HG03064 (cell line): Measurements from ENCODE around the gene TMEM17.

Experiments
- ATAC-seq: cut with Tn5 transposase; IDR thresholded peaks from one replicate; pipeline ENCODE4 v1.9.1; 2021; ENCODE audit warnings: low read depth; ENCODE audit not compliant: unreplicated experiment

The TMEM17 gene

GRCh38 chr2:62474176-62474575 is 31.8 kb downstream of the TMEM17 start:
- ATAC-seq = no peak

- no peak for ATAC-seq
These were observed 32.7 kb downstream of the TMEM17 start for GRCh38 chr2:62473246-62473827.

GRCh38 chr2:62472312-62472711 is 33.7 kb downstream of the TMEM17 start:
- no peak for ATAC-seq

- no peak for ATAC-seq
These were observed 34.2 kb downstream of the TMEM17 start for GRCh38 chr2:62471816-62472215.

GRCh38 chr2:62471404-62471803 is 34.6 kb downstream of the TMEM17 start:
- no peak for ATAC-seq

GRCh38 chr2:62469548-62469947 is 36.4 kb downstream of the TMEM17 start:
- no peak for ATAC-seq

GRCh38 chr2:62469114-62469513 is 36.9 kb downstream of the TMEM17 start:
- no peak for ATAC-seq

GRCh38 chr2:62467475-62468321 is 38.3 kb downstream of the TMEM17 start:
- no peak for ATAC-seq

GRCh38 chr2:62467100-62467474 is 38.9 kb downstream of the TMEM17 start:
- ATAC-seq = no peak

- no peak for ATAC-seq
These were observed 39.5 kb downstream of the TMEM17 start for GRCh38 chr2:62466503-62466854.

GRCh38 chr2:62465741-62466502 is 40.1 kb downstream of the TMEM17 start:
- no peak for ATAC-seq

- no peak for ATAC-seq
These were observed 40.8 kb downstream of the TMEM17 start for GRCh38 chr2:62465039-62465740.

- ATAC-seq = no peak
These were observed 41.6 kb downstream of the TMEM17 start for GRCh38 chr2:62464221-62465007.

GRCh38 chr2:62462211-62462610 is 43.8 kb downstream of the TMEM17 start:
- ATAC-seq = no peak

- no peak for ATAC-seq
These were observed 44.3 kb downstream of the TMEM17 start for GRCh38 chr2:62461707-62462106.

- ATAC-seq = no peak
These were observed 44.9 kb downstream of the TMEM17 start for GRCh38 chr2:62461017-62461553.

- no peak for ATAC-seq
These were observed 45.8 kb downstream of the TMEM17 start for GRCh38 chr2:62460175-62460574.

- no peak for ATAC-seq
These were observed 46.3 kb downstream of the TMEM17 start for GRCh38 chr2:62459672-62460071.

- no peak for ATAC-seq
These were observed 46.9 kb downstream of the TMEM17 start for GRCh38 chr2:62459106-62459505.

- ATAC-seq = no peak
These were observed 47.3 kb downstream of the TMEM17 start for GRCh38 chr2:62458671-62459081.
